ENCODE measurements around the gene KNDC1.

KNDC1 gene

GRCh38 chr10:133179128-133179520 lies 19.1 kb downstream of the KNDC1 start:
- no peak for DNase-seq

GRCh38 chr10:133179651-133180050 lies 19.6 kb downstream of the KNDC1 start:
- DNase-seq = no peak

GRCh38 chr10:133180192-133180964 lies 20.4 kb downstream of the KNDC1 start:
- DNase-seq = no peak

GRCh38 chr10:133180965-133181639 lies 21.1 kb downstream of the KNDC1 start:
- DNase-seq = no peak

GRCh38 chr10:133182190-133182589 lies 22.2 kb downstream of the KNDC1 start:
- DNase-seq = no peak

GRCh38 chr10:133182791-133183645 lies 23.0 kb downstream of the KNDC1 start:
- DNase-seq = no peak

GRCh38 chr10:133183646-133184378 lies 23.8 kb downstream of the KNDC1 start:
- DNase-seq = no peak

- no peak for DNase-seq
Observed at GRCh38 chr10:133184591-133185244, 24.7 kb downstream of the KNDC1 start.

- no peak for DNase-seq
Observed at GRCh38 chr10:133185421-133185820, 25.4 kb downstream of the KNDC1 start.

GRCh38 chr10:133185916-133186315 lies 25.9 kb downstream of the KNDC1 start:
- DNase-seq = no peak

- DNase-seq = no peak
Observed at GRCh38 chr10:133186416-133187090, 26.5 kb downstream of the KNDC1 start.

- no peak for DNase-seq
Observed at GRCh38 chr10:133187091-133187905, 27.3 kb downstream of the KNDC1 start.

- DNase-seq = no peak
Observed at GRCh38 chr10:133187906-133188681, 28.1 kb downstream of the KNDC1 start.

GRCh38 chr10:133189256-133189655 lies 29.2 kb downstream of the KNDC1 start:
- no peak for DNase-seq

GRCh38 chr10:133189726-133190125 lies 29.7 kb downstream of the KNDC1 start:
- DNase-seq = no peak

- DNase-seq = no peak
Observed at GRCh38 chr10:133190225-133190624, 30.2 kb downstream of the KNDC1 start.

- DNase-seq = no peak
Observed at GRCh38 chr10:133191651-133192050, 31.6 kb downstream of the KNDC1 start.

GRCh38 chr10:133194151-133194550 lies 34.1 kb downstream of the KNDC1 start:
- DNase-seq = no peak

- no peak for DNase-seq
Observed at GRCh38 chr10:133195096-133195495, 35.1 kb downstream of the KNDC1 start.

GRCh38 chr10:133195611-133196010 lies 35.6 kb downstream of the KNDC1 start:
- DNase-seq = no peak
